ENCODE data around the gene NIPA2. TPM values are rescaled to one million over a fixed set of nuclear protein-coding genes. Genes with fewer than 3 reads are reported as not detected.

NIPA2 gene
- total and polyA plus RNA-seq, 8 donors, result 1.2 to 280 (median 37.7) TPM

GRCh38 chr15:22856659-22857058, 18.2 kb downstream of the NIPA2 start:
- 76 to 96% (median 93%) methylated on average over 1 of the region's 1 CpG for WGBS, 5 donors
- TF ChIP-seq POLR2AphosphoS5 (IDR thresholded peaks at IDR 0.05) (no peak), EP300 (IDR thresholded peaks at IDR 0.05) (no peak), POLR2A (IDR thresholded peaks at IDR 0.05) (no peak), CTCF (IDR thresholded peaks at IDR 0.05) (no peak)
- intact Hi-C loops (cut with DNase I; ENCODE audit: low total_unique reads), result no loop called here
- DNase-seq, result no peak
- H3K27me3 ChIP-seq, result no peaks in the 10 kb centered on the region
- peaks cover 43 to 98% (median 95%) of the 10 kb centered on the region in 4 donors for H3K36me3 ChIP-seq
- no peak overlapping the region for H3K27ac ChIP-seq
- H3K4me3 ChIP-seq, result no peak overlapping the region
- no peaks in the 10 kb centered on the region for H3K4me1 ChIP-seq
- H3K9me3 ChIP-seq, result no peaks in the 10 kb centered on the region

- Histone ChIP-seq H3K27me3 (no peaks in the 10 kb centered on the region), H3K27ac (no peak overlapping the region), H3K4me1 (no peaks in the 10 kb centered on the region), H3K36me3 (peaks cover 31 to 98% (median 91%) of the 10 kb centered on the region in 4 donors), H3K4me3 (no peak overlapping the region), H3K9me3 (no peaks in the 10 kb centered on the region)
- no peak for TF ChIP-seq POLR2A (IDR thresholded peaks at IDR 0.05)
- TF ChIP-seq POLR2AphosphoS5 (IDR thresholded peaks at IDR 0.05), result no peak
- no peak for TF ChIP-seq CTCF (IDR thresholded peaks at IDR 0.05)
- no peak for TF ChIP-seq EP300 (IDR thresholded peaks at IDR 0.05)
- intact Hi-C loops (cut with DNase I; ENCODE audit: low total_unique reads), result no loop called here
- DNase-seq, result no peak
- 84 to 91% (median 90%) methylated on average over 2 of the region's 2 CpGs for WGBS, 5 donors
These were observed 22.7 kb downstream of the NIPA2 start for GRCh38 chr15:22861161-22861560.

GRCh38 chr15:22863356-22863755, 24.9 kb downstream of the NIPA2 start:
- TF ChIP-seq POLR2AphosphoS5 (IDR thresholded peaks at IDR 0.05) (no peak), POLR2A (IDR thresholded peaks at IDR 0.05) (no peak), EP300 (IDR thresholded peaks at IDR 0.05) (no peak), CTCF (IDR thresholded peaks at IDR 0.05) (no peak)
- H3K4me3 ChIP-seq, result no peak overlapping the region
- no peak overlapping the region for H3K27ac ChIP-seq
- H3K36me3 ChIP-seq, result peaks cover 44 to 100% (median 95%) of the 10 kb centered on the region in 4 donors
- no peak for DNase-seq
- no peaks in the 10 kb centered on the region for H3K4me1 ChIP-seq
- no peaks in the 10 kb centered on the region for H3K27me3 ChIP-seq
- intact Hi-C loops (cut with DNase I; ENCODE audit: low total_unique reads), result no loop called here
- 74 to 90% (median 80%) methylated on average over 3 of the region's 3 CpGs for WGBS, 5 donors
- no peaks in the 10 kb centered on the region for H3K9me3 ChIP-seq

GRCh38 chr15:22866079-22866478, 27.6 kb downstream of the NIPA2 start:
- H3K36me3 ChIP-seq, result peaks cover 45 to 100% (median 95%) of the 10 kb centered on the region in 4 donors
- peaks cover 0 to 4% (median 0%) of the 10 kb centered on the region in 4 donors for H3K4me1 ChIP-seq
- H3K4me3 ChIP-seq, result no peak overlapping the region
- H3K27ac ChIP-seq, result no peak overlapping the region
- H3K27me3 ChIP-seq, result no peaks in the 10 kb centered on the region
- DNase-seq, result no peak
- no peaks in the 10 kb centered on the region for H3K9me3 ChIP-seq
- WGBS, 5 donors, result 51 to 74% (median 65%) methylated on average over 7 of the region's 7 CpGs
- TF ChIP-seq POLR2A (IDR thresholded peaks at IDR 0.05) (no peak), CTCF (IDR thresholded peaks at IDR 0.05) (no peak), POLR2AphosphoS5 (IDR thresholded peaks at IDR 0.05) (no peak), EP300 (IDR thresholded peaks at IDR 0.05) (no peak)
- intact Hi-C loops (cut with DNase I; ENCODE audit: low total_unique reads), result no loop called here
